C1 segment of cervical spinal cord (tissue), 14 donors: ENCODE data around the gene BMP4.

Experiments
- DNase-seq, 14 donors: peaks; one replicate each; lab custom pipeline; 2025; lab: John Stamatoyannopoulos, UW

BMP4 gene

DNA sequence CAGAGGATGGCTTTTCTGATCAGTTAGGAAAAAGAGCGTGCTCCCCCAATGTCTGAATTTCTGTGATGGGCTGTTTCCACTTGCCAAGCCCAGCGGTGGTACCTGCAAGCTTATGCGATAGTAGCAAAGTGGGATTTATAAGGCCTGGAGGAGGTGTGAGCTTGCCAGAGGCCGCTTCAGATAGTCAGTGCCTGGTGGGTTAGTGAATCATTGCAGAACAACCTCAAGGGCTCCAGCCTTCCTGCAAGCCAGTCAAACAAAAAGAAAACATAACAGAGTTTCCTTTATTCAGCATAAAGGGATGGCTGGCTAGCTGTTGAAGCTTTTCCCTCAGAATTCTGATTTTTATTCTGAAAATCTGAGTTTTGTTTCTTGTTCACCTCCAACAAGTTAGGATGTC lies 7.6 kb upstream of the BMP4 start:
- no peak for DNase-seq

DNA sequence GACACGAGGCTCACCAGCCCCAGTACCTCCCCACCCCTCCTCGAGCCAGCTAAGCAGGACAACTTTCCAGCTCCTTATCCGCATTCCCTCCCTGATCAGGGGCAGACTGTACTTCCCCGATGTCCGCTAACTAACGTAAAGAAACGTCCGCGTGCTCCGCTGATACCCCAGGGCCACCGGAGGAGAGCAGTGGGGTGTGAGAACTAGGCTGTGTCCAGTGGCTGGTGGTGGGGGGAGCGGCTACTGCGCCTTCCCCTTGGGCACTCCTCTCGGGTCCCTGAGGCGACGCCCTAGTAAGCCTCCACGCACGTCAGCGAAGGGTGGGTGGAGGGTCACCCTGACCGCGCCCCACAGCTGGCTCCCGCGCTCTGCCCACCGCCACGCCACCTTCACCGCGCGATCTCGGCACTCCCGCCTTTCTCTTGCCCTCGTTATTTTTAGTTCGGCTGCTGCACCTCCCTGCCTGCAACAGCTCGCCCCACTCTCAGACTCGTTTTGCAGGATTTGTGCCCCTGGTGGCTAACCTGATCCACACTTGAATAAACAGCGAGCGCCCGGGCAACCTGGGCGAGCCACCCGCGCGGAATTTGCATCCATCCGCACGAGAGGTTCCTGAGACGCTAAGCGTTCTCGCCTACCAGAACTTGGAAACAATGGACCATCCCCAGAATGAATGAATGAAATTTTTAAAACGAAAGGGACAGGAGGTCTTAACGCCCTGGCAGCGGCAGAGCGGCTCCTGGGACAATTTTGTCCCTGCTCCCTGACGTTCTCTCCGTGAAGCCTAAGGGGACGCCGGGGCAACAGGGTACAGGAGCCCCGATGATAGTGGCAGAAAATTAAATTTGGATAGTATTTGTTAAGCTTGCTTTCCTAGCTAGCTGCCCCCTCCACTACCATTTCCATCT lies 6.9 kb upstream of the BMP4 start:
- DNase-seq = peak in 1 of 14 donors; percentile 57

DNA sequence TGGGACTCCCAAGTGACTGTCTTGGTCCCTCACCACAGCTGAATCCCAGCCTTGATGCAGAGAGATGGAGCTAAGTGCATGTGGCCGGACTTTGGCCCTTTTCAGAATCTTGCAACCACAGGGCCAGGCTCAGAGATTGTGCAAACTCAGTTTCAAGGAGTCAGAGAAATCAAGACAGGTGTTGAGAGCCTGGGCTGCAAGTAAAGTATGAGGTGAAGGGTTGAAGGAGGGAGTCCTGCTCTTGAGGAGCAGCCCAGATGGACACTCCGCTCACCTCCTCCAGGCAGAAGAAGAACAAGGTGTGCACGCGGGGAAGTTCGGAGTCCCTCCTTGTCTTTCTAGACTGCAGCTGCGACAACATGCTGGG lies 6.3 kb upstream of the BMP4 start:
- DNase-seq = no peak

DNA sequence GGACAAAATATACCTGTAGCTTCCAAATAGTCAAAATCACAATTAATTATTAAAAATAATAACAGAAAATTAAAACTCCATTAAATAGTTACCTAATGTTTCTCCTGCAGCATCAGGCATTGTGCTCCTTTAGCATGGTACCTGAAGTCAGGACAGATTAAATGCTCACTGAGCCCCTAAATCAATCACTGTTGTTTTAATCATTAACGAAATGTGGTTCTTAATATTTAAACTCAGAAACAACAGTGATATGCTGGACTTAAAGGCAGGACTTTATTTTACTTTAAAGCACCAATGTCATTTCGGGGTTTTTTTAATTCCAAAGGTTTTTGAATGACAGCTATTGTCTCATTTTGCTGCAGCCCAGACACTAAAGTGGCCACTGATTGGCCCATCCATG lies 2.0 kb upstream of the BMP4 start:
- DNase-seq = no peak

DNA sequence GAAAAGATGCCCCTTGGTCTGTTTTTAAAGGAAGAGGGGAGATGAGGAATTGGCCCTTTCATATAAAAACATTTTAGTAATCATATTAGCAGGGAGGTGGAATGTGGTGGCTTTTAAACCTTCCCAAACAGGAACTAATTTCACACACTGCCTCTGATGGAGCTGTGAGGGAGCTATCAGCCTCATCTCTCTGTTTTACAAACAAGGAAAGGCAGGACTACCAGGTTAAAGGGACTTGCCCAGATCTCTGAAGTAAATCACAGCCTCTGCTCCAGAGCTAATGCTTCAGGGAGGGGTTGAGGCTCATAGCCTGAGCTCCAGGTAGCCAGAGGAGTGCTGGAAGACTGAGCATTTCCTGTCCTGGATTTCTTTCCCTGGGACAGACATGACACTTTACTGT lies 1.1 kb upstream of the BMP4 start:
- no peak for DNase-seq

DNA sequence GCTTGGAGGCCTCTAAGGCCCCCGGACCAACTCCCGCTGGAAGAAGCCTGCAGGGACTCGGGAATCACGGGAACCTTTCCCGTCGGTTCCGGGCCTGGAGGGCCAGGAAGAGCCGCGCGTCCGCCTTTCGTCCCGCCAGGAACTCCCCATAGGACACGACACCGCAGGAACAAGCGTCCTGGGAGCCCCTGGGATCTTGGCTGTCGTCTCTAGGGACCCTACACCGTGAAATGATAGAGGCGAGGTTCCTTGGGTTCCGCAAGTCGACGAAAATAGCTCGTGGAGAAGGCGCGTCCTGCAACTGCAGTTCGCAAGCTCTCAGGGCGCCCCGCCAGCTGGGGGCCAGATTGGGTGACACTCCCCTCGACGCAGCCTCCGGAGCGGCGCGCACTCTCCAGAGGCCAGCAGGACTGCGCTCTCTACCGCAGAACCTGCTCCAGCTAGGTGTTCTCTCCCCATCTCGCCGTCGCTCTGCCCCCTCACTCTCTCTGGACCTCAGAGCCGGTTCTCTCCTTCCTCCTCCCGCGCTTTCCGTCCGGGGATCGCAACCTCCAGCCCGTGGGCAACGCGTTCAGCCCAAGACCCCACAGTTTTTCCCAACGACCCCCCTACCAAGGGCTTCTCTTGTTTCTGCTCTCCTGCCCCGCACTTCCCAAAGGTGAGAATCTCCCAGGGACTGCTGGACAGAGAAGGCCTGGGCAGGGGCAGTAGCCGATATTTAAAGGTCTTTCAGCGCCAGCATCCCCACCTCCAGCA lies 776 bp downstream of the BMP4 start:
- DNase-seq = peak in 1 of 14 donors; percentile 42

DNA sequence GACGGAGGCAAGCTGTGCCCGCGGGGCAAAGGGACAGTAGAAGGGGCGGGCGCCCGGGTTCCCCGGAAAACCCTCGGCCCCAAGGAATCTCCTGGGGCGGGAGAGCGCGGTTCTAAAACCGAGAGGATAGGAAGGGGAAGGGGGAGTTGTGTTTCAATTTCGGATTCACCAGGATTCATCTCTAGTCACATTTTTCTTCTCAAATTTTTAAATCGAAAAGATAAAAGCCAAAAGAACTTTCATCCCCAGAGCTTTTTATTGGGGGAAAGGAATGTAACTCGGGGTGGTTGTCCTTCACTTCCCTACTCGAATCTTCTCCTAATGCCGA lies 1.4 kb downstream of the BMP4 start:
- DNase-seq = peak in 1 of 14 donors; percentile 29

DNA sequence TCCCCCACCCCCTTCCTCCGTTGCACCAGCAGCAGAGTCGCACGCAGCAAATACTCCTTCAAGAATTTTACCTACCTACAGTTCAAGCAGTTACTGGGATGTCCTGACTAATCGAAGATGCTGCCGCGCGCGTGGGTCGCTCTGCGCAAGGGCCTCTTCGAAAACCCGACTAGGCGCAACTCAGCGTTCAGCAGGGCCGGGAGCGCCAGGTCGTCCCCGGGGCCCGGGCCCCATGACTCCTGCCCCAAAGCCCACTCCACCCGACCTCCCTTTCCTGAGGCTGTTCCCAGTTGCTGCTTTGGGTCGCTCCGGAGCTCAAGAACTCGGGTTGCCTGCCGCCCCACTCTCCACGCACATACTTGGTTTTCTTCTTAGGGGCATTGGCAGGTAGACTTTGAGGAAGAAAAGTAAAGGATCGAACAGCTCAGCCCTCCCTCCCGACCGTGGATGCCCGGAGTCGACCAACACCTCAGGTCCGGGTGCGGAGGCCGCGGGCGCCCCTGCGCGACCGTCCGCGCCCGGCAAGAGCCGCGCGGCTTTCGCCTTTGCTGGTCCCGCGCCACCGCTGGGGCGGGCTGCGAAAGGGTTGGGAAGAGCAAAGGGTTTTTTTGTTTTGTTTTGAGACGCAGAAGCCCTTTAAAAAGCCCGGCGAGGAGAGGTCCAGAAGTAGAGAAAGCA lies 1.9 kb downstream of the BMP4 start:
- DNase-seq = peak in 1 of 14 donors; percentile 20

DNA sequence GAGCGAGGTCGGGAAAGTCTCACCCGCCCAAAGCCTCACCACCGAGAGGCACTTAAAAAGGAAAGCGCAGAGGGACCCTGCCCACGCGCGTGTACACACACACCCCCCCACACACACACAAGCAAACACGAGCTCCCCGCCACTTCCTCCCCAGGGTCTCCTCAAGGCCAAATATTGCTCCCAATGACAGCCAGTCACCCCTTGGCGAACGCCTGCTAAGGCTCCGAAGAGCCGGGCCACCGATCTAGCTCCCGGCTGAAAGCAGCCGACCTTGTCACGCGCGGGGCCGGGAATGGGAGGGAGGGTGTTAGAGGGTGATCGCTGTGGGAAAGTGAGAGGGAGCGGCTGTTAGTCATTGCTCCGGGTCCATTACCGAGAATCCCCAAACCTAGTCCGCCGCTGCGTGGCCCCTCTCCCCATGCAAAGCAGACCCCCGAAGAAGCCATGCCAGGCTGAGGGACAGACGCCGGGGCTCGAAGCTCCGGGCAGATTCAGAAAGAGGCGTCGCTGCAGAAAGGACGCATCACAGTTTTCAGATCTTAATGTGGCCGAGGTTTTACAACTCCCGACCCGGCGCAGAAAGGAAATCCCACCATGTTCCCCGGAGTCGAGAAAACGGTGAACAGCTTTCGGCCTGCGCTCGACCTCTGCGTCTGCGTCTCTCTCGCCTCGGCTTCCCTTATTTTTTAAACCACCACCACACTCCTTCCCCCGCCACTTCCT lies 2.6 kb downstream of the BMP4 start:
- peak in 2 of 14 donors; percentile 50 to 51 for DNase-seq

DNA sequence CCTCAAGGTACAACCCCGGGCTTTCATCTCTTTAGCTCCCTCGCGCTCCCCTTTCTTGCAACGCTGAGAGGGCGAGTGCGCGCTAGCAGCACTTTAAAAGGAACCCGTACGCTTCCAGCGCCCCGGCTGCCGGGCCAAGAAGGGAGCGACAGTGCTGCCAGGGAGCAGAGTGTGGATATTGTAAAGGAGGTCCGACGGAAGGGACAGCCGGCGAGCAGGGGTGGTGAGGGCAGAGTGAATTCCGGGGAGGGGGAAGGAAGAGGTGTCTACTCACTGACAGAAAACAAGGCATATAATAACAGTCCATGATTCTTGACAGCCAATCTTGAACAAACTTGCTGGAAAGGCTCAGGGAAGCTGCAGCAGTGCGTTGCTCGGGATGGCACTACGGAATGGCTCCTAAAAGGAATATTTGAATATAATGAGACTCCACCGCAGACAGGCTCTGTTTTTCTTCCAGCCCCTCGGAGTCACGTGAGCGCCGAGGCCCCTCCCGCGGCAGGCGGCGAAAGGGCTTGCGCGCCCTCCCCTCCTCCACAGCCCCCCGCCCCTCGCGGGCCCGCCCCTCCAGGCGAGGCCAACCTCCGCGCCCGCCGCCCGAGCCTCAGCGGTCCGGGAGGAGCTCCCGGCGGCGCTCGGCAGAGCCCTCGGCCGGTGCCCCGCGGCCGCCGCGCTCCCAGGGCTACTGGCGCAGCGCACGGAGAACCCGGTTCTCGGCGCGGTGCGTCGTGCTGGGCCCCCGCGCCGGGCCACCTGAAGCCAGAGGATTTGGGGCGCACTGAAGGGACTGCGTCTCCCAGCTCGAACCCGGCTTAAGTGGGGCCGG lies 3.4 kb downstream of the BMP4 start:
- DNase-seq = peak in 10 of 14 donors; percentile 32 to 77 (median 49)

DNA sequence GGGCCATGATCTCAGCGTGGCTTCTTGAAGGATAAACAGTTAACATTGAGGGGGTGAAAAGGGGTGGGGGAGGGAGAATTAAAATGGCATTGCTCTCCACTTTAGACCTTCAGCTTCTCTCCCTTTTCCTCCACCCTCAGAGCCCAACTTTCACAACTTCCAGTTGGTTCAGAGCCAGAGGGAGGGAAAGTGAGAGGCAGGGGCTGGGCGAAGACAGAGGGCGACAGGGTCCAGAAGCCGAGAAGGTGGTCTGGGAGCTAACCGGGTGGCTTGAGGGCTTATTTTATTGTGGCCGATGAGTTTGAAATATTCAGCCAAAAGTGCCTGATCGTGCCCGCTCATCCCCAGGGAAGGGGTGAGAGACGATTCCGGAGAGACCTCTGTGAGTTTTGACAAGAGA lies 4.1 kb downstream of the BMP4 start:
- no peak for DNase-seq

DNA sequence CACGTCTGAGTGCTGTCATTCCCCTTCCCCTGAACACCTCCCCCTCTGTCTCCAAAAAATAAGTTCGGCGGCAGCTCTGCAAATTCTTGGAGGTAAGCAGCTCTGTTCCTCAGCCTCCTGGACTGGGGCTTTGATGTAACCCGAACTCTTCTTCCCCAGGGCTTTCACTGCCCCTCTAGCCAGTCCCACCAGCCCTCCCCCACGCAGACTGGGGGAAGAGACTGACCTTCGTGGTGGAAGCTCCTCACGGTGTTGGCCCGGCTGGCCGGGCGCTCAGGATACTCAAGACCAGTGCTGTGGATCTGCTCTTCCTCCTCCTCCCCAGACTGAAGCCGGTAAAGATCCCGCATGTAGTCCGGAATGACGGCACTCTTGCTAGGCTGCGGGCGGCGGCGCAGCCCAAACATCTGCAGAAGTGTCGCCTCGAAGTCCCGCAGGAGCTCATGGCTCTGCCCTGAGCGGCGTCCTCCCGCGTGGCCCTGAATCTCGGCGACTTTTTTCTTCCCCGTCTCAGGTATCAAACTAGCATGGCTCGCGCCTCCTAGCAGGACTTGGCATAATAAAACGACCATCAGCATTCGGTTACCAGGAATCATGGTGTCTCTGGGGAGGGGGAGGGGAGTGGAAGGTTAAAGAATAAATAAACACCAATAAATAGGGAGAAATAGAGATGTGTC lies 4.9 kb downstream of the BMP4 start:
- DNase-seq = no peak

DNA sequence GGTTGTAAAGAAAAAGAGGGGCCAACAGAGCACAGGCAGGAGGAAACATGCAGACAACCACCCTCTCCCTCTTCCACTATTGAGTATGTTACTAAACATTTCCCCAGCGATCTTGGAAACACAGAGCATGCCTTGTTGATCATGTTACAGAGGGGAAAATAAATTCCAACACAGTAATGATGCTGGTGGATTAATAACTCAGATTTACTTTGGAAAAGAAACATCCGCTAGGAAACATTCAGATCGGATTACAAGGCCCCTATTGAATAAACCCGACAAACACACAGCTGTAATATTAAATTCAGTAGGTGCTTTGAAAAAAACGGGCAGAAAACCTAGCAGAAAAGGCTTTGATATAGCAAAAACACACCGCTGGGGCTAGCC lies 5.4 kb downstream of the BMP4 start:
- no peak for DNase-seq

DNA sequence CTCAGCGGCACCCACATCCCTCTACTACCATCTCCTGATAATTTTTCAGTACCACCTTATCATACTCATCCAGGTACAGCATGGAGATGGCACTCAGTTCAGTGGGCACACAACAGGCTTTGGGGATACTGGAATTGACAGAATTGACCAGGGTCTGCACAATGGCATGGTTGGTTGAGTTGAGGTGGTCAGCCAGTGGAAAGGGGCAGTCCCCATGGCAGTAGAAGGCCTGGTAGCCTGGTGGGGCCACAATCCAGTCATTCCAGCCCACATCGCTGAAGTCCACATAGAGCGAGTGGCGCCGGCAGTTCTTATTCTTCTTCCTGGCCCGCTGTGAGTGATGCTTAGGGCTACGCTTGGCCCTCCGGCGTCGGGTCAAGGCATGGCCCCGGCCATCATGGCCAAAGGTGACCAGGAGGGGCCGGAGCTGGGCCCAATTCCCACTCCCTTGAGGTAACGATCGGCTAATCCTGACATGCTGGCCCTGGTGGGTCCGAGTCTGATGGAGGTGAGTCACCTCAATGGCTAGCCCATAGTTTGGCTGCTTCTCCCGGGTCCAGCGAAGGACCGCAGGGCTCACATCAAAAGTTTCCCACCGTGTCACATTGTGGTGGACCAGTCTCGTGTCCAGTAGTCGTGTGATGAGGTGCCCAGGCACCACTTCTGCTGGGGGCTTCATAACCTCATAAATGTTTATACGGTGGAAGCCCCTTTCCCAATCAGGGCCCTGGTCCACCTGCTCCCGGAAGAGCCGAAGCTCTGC lies 6.4 kb downstream of the BMP4 start:
- DNase-seq = no peak

DNA sequence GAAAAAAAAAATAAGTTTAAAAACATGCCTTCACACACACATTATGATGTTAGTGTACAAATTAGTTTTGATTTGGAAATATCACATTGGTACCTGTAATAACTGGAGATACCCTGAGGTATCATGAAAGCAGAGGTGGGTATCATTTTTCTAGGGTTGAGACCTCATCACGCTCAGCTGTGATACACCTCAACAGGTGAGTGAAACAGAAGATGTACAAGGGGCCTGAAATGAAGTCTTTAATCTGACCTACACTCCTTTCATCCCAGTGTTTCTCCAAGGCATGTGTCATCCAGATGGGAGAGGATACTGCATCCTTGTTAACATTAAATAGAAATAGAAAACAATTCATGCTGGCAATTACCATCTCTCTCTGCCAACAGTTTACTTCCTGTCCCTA lies 7.4 kb downstream of the BMP4 start:
- no peak for DNase-seq

DNA sequence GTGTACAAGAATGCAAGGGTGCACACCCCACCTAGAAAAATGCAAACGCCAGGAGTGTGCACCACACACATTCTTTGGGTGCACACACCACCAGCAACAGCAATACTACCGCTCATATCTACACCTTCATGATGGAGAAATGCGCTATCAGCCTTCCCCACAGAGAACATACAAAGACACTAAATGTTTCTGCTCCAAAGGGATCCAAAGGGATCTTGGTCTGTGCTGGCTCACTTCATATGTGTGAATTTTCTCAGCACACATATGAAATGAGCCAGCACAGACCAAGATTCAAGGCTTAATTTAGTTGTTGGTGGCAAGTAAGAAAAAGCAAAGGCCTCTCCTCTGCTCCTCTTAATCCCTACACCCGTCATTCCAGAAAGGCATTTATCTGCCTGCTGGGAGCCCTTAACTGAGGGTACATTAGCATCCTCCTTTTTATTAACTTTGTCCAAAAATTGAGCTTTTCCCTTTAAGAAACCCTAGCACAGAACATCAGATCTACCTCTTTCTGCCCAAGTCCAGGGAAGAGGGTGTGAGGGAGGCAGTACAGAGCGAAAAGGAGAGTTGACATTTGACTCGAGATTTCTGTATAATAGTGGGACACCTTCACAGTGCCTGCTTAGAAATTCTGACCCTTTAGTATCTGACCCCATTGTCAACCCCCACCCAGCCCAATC lies 8.3 kb downstream of the BMP4 start:
- no peak for DNase-seq

DNA sequence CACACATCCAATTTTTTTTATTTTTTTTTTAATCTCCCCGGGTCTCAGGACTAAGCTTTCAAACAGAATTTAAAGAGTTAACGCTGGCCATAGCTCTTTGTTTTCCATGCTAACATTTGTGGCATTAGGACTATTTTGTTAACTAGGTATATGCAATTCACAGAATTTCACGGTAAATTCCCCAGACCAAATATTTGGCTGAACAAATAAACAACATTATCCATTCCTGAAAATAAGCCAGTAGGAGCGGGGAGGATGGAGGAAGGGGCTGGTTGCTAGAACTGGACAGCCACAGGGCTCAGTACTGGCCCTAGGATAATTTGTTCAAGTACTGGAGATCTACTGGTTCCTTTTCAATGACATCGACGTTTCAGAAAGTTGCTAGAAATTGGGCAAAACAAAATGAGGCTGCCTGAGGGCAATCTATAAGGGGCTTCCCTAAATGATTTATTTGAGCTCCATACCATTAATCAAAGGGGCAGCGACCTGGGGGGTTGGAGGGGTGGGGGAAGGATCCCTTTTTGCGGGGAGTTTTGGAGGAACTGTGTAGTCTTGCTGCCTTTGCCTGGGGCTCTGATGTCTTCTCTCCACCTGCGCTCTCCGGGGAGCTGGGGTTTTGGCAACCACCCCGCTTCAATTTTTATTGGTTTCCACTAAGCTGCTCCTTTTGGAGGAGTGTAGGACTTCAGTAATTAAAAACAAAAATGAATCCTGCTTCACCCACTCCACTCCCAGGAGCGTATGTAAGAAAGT lies 9.0 kb downstream of the BMP4 start:
- DNase-seq = peak in 1 of 14 donors; percentile 9

DNA sequence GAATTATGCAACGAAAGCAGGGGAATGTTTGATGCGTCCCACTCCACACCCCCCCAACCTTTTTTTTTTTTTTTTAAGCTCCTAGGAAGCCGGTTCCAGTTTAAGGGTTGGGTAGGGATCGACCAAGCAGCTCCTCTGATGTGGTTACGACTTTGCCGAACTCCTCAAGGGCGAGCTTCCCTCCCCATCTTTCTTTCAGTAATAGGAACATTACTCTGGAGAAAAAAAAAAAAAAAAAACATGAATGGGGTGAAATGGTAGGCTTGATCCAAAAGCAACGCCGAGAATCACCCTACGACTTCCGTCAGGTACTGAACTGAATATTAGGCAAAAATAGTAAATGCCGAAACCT lies 9.6 kb downstream of the BMP4 start:
- DNase-seq = peak in 1 of 14 donors; percentile 37
